GM18526 (cell line): ENCODE data around the gene CSTF1.

Experiments used
- POLR2A ChIP-seq: IDR thresholded peaks from 3 replicates; pipeline ENCODE4 v1.6.1; 2011; ENCODE audit not compliant: insufficient read length; ENCODE audit errors: extremely low read depth

CSTF1 gene

DNA sequence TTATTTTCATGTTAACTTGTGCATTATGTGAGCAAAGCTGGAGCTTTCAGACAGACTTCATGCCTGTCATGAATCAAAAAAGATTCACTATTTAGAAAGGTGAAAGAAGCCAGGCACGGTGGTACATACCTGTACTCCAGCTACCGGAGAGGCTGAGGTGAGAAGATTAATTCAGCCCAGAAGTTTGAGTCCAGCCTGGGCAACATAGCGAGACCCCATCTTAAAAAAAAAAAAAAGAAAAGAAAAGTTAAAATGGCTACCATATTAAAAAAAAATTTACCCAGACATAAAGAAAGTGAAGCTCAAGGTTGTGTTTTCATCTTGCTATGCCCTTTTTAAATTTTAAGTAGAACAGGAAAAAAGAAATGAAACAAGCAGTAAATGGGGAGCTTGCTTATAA, 20.5 kb downstream of the CSTF1 start:
- no peak for TF ChIP-seq POLR2A

DNA sequence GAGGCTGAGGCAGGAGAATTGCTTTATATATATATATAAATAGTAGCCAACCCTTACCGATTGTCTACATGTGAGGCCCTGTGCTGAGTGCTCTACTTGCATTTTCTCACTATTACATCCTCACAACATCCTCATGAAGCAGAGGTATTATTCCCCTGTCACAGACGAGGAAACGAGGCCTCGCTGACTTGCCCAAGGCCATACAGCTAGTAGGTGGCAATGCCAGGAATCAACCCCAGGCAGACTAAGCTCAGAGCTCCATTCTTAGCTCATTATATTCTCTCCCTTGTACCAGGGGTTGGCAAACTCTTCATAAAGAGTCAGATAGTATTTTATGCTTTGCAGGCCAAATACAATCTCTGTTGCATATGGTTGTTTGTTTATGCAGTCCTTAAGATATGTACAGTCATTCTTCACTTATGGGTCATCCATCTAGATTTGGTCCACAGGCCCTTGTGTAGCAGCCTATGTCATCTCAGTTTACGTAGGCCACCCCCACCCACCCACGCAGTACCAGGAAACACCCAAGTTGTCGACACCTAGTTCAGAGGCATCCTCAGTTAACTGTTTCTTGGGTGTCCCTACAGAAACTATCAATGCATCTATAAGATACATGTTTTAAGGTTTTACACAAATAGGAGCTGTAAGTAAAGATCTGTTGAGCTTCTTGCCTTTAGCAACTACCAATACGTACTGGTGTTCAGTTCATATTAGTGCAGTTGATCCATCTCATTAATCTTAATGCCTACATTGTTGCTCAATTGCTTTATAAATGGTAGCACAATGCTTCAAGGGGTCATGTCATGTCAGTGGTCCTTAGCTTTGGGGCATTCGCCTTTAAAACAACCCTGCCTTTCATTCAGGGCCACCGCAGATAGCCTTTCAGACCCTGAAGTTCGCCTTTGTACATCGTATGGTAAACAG, 22.7 kb downstream of the CSTF1 start:
- no peak for TF ChIP-seq POLR2A

DNA sequence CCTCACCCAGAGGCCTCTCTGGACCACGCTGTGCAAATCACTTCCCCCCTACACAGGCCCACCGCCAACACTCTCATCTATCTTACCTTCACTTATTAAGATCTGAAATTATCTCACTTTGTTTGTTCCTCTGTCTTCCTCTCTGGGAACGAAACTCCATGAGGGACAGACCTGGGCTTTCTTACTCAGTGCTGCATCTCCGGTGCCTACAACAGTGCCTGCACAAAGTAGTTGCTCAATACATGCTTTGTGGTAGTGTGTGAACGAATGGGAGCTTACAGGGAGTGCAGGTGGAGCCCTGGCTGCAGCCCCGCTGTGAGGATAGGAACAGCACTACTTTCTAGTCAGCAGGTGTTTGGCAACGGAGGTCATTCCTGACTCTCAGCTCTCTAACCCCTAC, 25.0 kb downstream of the CSTF1 start:
- TF ChIP-seq POLR2A, result no peak

DNA sequence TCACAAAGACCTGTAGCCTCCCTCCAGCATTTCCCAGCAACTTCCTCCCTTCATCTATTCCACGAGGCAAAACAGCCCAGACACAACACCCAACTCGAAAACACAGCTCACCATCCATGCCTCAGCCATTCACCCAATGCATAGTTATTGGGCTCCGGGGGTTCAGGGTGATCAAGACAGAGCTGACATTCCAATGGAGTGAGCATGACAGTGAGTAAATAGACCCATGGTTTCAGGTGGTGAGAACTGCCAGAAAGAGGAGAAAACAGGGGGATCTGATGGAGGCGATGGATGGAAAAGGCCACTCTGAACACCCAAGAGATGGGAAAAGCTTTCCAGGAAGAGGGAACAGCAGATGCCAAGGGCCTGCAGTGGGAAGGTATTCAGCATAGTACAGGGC, 25.5 kb downstream of the CSTF1 start:
- TF ChIP-seq POLR2A, result no peak

DNA sequence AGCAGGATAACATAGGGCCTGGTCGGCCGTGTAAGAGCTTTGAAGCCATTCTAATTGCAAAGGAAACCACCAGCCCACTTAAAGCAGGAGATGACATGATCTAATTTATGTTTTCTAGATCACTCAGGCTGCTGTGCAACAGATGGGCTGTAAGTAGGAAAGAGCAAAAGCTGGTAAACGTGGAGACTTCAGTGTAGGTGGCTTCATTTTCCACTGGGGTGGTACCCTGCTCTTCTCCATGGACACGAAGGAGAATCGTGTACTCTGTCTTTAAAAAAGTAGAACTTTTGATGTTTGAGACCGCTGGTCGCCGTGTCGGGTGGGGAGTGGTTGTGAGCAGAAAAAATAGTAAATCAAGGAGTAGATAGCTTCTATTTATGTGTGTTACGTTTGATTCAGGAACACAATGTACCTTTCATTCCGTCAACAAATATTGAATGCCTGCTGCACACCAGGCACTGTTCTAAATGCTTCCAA, 26.0 kb downstream of the CSTF1 start:
- no peak for TF ChIP-seq POLR2A

DNA sequence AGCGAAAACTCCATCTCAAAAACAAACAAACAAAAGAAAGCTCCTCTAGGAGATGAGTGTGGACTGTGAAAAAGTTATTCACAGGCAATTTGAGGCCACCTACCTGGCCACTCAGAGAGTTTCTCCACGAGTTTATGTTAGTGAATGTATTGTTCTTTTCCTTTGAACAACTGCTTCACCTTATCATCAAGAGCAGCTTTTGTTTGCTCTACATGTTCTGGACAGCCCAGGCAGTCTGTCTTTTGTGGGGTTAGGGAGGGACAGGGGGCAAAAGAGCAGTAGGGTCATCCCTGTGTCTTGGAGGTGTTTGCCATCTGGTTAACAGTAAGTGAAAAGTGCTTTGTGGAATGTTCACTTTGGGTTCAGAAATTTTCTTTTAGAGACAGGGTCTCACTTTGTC, 27.6 kb downstream of the CSTF1 start:
- TF ChIP-seq POLR2A, result no peak

DNA sequence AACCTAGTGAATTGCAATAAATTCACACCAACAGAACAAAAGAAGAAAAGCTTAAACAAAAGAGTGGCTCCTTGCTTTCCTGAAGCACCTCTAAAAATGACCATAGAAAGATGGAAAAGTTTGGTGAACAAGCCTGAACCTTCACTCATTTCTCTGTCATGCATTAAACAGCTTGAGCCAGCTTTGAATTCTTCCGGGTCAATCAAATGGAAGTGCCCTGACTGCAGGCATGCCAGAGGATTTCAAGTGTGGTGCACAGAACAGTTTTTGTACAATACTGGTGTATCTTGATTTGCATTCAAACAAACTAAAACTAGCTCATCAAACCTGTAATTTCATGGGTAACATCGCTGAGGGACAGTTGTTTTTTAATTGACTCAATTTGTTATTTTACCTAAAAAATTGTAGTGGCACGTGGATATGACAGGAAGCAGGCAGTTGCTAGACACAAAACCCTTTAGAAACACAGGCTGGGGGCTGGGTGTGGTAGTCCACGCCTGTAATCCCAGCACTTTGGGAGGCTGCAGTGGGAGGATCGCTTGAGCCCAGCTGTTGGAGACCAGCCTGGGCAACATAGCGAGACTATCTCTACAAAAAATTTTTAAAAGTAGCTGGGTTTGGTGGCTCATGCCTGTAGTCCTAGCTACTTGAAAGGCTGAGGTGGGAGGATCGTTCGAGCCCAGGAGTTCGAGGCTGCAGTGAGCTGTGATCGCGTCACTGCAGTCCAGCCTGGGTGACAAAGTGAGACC, 28.7 kb downstream of the CSTF1 start:
- TF ChIP-seq POLR2A, result no peak

DNA sequence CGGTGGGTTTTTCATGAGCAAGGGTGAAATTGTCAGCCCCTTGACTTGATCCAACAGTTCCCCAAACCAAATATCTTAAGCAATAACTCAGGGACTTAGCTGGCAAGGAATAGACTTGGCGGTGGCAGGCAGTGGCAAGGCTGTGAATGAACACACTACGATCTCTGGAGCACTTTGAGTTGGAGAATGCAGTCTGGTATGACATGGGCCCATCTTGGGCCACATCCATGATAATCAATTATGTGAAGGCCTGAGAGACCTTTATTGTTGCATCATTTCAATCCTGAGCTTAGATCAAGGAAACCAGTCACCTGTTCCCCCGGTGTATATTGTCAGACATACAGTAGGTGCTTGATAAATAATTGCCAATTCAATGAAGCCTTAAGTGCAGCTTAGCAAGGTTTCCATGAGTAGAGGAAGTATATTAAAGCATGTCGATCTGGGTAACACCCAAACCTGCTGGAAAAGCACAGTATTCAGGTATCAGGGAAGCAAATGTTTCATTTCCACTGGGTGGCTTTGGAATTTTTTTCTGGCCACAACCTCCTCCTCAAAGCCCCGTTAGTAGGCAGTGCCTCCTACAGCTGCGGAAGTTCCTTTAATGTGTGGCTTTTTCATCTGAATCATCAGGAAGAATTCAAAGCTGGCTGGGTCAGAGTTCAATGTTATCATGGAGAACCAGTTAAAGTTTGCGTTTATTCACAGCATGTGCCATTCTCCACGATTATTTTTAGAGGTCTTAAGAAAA, 29.8 kb downstream of the CSTF1 start:
- no peak for TF ChIP-seq POLR2A

DNA sequence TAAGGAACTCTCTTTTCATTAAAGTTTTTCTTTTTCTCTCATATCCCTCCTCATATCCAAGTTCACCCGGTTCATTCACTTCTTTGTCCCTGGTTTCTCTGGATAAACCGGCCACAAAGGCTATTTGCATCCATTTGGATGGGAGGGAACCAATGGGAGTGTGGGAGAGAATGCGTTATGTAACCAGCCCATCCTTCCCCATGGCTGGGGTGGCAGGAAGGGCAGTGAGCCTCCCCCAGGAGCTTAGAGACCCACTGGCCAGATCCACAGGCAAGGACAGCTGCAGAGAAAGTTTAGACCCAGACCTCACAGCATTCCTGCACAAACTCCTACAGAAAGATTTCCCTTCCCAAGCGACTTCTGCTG, 30.4 kb downstream of the CSTF1 start:
- no peak for TF ChIP-seq POLR2A

DNA sequence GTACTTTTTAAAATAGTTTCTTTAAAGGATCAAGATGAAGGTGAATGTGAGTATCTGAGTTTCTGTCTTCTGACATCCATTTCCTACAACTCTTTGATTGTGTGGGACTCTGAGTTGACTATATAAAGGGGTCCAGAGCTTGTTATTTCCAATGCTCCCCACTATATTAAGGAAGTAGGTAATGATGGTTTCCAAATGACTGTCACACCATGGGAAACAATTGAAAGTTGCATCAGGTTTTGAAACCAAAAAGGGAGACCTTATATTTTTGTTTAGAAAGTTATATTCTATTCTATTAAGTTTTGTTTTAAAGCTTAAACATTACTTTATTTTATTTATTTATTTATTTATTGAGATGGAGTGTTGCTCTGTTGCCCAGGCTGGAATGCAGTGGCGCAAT, 30.8 kb downstream of the CSTF1 start:
- TF ChIP-seq POLR2A, result no peak

DNA sequence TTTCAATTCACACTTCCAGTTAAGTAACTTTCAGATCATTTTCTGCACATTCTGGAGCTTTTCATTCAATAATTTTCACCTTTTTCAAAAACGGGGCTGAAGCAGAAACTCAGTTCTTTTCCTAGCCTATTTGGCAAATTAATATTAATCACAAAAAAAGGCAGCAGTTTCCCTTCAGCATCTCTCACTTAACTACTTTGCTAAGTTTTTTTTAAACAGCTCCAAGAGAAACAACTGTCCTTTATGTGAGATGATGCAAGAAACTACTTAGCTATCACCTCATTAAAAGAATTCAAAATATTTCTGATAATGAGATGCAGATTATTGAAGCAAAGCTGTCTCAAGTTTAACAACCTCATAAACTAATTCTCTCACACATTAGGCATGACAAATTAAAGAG, 31.4 kb downstream of the CSTF1 start:
- TF ChIP-seq POLR2A, result no peak

DNA sequence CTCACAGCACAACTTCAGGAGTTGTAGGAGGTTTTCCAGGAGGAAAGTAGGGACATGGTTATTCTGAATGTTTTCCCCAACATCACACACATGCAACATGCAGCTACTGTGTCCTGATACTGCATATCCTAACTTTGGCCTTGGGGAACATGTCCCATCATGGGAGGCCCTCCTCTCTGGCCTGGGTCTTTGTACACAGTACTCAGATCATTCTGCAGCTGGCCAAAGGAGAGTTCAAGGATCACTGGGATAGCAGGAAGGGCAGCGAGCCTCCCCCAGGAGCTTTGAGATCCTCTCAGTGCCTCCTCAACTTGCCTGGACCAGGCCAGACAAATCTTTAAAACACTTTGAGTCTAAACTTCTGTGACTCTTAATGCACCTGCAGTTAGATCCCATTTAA, 32.5 kb downstream of the CSTF1 start:
- no peak for TF ChIP-seq POLR2A

DNA sequence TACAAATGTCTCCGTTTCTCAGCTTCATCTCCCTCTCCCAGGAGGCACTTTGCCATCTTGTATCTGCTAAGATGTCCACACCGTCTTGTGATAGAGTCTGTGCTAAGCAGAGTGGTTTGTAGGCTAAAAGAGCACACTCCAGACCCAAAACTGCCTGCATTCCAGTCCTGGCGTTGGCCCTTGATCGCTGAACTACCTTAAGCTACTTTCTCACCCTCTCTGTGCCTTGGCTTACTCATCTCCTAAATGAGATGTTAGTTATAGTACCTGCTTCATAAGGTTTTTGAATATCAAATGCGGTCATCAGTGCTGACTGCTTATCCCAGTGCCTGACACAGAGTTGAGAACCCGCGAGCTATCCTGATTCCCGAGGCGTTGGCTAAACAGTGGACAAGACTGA, 33.6 kb downstream of the CSTF1 start:
- no peak for TF ChIP-seq POLR2A

DNA sequence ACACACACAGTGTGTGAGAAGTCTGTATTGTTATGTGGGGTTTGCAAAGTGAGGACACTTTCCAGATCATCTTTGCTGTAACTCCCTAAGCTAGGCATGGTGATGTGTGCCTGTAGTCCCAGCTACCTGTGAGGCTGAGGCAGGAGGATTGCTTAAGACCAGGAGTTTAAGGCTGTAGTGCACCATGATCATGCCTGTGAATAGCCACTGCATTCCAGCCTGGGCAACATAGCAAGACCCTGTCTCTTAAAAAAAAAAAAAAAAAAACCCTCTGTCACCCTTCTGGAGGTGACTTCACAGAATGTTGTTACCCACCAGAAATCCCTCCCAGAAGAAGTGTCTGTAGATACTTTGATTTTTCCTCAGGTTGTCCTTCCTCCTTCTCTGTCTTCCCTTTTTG, 34.5 kb downstream of the CSTF1 start:
- TF ChIP-seq POLR2A, result no peak

DNA sequence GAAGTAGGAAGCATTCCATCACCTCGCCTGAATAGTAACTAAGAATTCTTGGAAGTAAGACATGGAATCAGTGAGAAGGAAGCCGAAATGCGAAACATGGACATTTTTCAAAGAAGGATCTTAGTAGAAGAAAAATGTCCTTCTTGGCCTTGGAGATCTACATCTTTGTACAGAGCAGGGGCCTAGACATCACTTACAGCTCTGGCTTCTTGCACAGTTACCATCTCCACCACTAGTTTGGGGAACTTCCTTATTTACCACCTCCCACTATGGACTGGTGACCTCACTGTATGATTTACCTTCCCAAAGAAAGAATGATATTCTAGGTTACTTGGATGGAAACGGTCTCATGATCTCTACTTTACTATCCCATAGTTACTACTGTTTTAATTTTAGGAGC, 35.4 kb downstream of the CSTF1 start:
- TF ChIP-seq POLR2A, result no peak

DNA sequence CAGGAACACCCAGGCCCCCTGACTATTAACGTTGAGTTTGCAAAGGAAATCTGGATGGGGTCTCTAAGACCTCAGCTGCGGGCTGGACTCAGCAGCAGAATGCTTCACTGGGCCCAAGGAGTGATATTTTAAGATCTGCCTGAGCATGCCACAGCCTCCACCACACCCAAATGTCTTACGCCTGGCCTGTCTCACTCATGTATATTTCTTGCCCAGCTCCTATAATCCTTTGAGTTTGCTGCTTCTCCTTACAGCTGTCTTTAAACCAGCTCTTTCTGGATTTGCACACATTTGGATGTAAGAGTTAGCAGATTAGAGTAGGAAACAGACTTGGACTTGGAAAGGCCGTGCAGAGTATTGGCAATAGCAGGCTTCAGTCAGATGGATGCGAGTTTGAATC, 36.0 kb downstream of the CSTF1 start:
- no peak for TF ChIP-seq POLR2A
